SU-DHL-6 (cell line): ENCODE results near the gene PRPF38A.

Experiments
- H2AFZ ChIP-seq: fragments of 200-600 bp; sonication (generic); 2 replicates; pipeline ENCODE4 v1.6.1; 2014; ENCODE audit warnings: low read depth, mild to moderate bottlenecking, moderate library complexity, mixed read lengths, antibody characterized with exemption, low read length; ENCODE audit not compliant: severe bottlenecking
- H3F3A ChIP-seq: fragments of 200-600 bp; shearing (Covaris generic); 2 replicates; pipeline ENCODE4 v1.6.0; 2016; ENCODE audit warnings: antibody characterized with exemption, mild to moderate bottlenecking; ENCODE audit not compliant: insufficient read depth
- H3K27ac ChIP-seq: fragments of 200-600 bp; sonication (generic); 2 replicates; pipeline ENCODE4 v1.5.1; 2016; ENCODE audit warnings: low read depth, mild to moderate bottlenecking, low read length, moderate library complexity, mixed read lengths
- H3K27me3 ChIP-seq: fragments of 200-600 bp; sonication (generic), shearing (Covaris generic); 2 replicates; pipeline ENCODE4 v1.6.0; 2014; ENCODE audit warnings: mild to moderate bottlenecking, low read length
- H3K36me3 ChIP-seq: fragments of 200-600 bp; sonication (generic); 2 replicates; pipeline ENCODE4 v1.6.1; 2014; ENCODE audit warnings: mild to moderate bottlenecking, low read length, mixed read lengths
- H3K4me2 ChIP-seq: fragments of 300-600, 200-600 bp; shearing (Covaris generic), sonication (generic); 2 replicates; pipeline ENCODE4 v1.6.0; 2014; ENCODE audit warnings: low read length, low read depth, mild to moderate bottlenecking; ENCODE audit not compliant: poor library complexity, severe bottlenecking
- H3K4me3 ChIP-seq: fragments of 200-600 bp; sonication (generic); 2 replicates; pipeline ENCODE4 v1.5.1; 2014; ENCODE audit warnings: antibody characterized with exemption, low read length, mild to moderate bottlenecking, mixed read lengths; ENCODE audit not compliant: insufficient read depth, poor library complexity, severe bottlenecking
- H3K79me2 ChIP-seq: fragments of 200-600 bp; sonication (generic); 2 replicates; pipeline ENCODE4 v1.6.1; 2014; ENCODE audit warnings: mild to moderate bottlenecking, low read length, moderate library complexity; ENCODE audit not compliant: insufficient read depth
- H3K9ac ChIP-seq: fragments of 200-600 bp; sonication (generic); 2 replicates; pipeline ENCODE4 v1.7.0; 2014; ENCODE audit warnings: mild to moderate bottlenecking, low read length
- H3K9me2 ChIP-seq: fragments of 200-600 bp; sonication (generic); replicated peaks from 2 replicates; pipeline ENCODE4 v1.6.1; 2014; ENCODE audit warnings: low read length; ENCODE audit not compliant: insufficient read depth
- H3K9me3 ChIP-seq: fragments of 200-600 bp; sonication (generic); 2 replicates; pipeline ENCODE4 v1.6.1; 2014; ENCODE audit warnings: low read length, mixed read lengths; ENCODE audit not compliant: insufficient read depth
- H4K20me1 ChIP-seq: fragments of 200-600 bp; sonication (generic); 2 replicates; pipeline ENCODE4 v1.6.1; 2014; ENCODE audit warnings: low read depth, mild to moderate bottlenecking, antibody characterized with exemption, low read length, moderate library complexity, mixed read lengths
- CTCF ChIP-seq: fragments of 200-600 bp; sonication (generic); IDR thresholded peaks from one replicate; pipeline ENCODE4 v1.5.1; 2017; ENCODE audit warnings: antibody characterized with exemption, mild to moderate bottlenecking, low read length, moderate library complexity; ENCODE audit not compliant: insufficient read depth, poor library complexity, severe bottlenecking
- EZH2phosphoT487 ChIP-seq: fragments of 200-600 bp; sonication (generic), shearing (Covaris generic); conservative IDR thresholded peaks from 2 replicates; pipeline ENCODE4 v1.6.1; 2018; ENCODE audit warnings: mild to moderate bottlenecking, antibody characterized with exemption, low read length, moderate library complexity, mixed read lengths

Gene PRPF38A

GRCh38 chr1:52416811-52417210, 12.4 kb downstream of the PRPF38A start:
- Histone ChIP-seq H3F3A (peaks cover 36% of the 10 kb centered on the region), H3K9ac (no peak overlapping the region), H3K9me2 (no peaks in the 10 kb centered on the region), H2AFZ (no peak overlapping the region), H3K36me3 (peaks cover 57% of the 10 kb centered on the region), H3K9me3 (no peaks in the 10 kb centered on the region), H3K27ac (no peak overlapping the region), H3K4me3 (no peak overlapping the region), H3K4me2 (no peak overlapping the region), H4K20me1 (no peaks in the 10 kb centered on the region), H3K27me3 (no peaks in the 10 kb centered on the region), H3K79me2 (0 out of 2 replicates have a peak, but pooled peaks cover 5% of the 10 kb centered on the region)
- TF ChIP-seq EZH2phosphoT487 (no peak), CTCF (no peak)

GRCh38 chr1:52420713-52421112, 16.3 kb downstream of the PRPF38A start:
- no peak for TF ChIP-seq CTCF
- TF ChIP-seq EZH2phosphoT487: no peak
- Histone ChIP-seq H3K9me2 (no peaks in the 10 kb centered on the region), H3K9ac (no peak overlapping the region), H3K4me2 (no peak overlapping the region), H3F3A (peaks cover 38% of the 10 kb centered on the region), H4K20me1 (no peaks in the 10 kb centered on the region), H3K9me3 (no peaks in the 10 kb centered on the region), H2AFZ (no peak overlapping the region), H3K4me3 (no peak overlapping the region), H3K79me2 (peaks cover 6% of the 10 kb centered on the region; the same call in 1 of the 2 replicates), H3K27ac (no peak overlapping the region), H3K27me3 (no peaks in the 10 kb centered on the region), H3K36me3 (peaks cover 54% of the 10 kb centered on the region)

- peaks cover 6% of the 10 kb centered on the region; the same call in 1 of the 2 replicates for H3K79me2 ChIP-seq
- H3K27ac ChIP-seq: no peak overlapping the region
- peaks cover 52% of the 10 kb centered on the region for H3F3A ChIP-seq
- TF ChIP-seq CTCF: no peak
- no peak for TF ChIP-seq EZH2phosphoT487
- peaks cover 45% of the 10 kb centered on the region for H3K36me3 ChIP-seq
- H3K4me3 ChIP-seq: no peak overlapping the region
- no peaks in the 10 kb centered on the region for H3K27me3 ChIP-seq
- H4K20me1 ChIP-seq: no peaks in the 10 kb centered on the region
- H3K9me2 ChIP-seq: no peaks in the 10 kb centered on the region
- H3K9me3 ChIP-seq: no peaks in the 10 kb centered on the region
- no peak overlapping the region for H3K9ac ChIP-seq
- H3K4me2 ChIP-seq: no peak overlapping the region
- no peak overlapping the region for H2AFZ ChIP-seq
These were observed 18.7 kb downstream of the PRPF38A start for GRCh38 chr1:52423055-52423454.
